H1 (cell line): ENCODE data around the gene CEP104. TPM values are rescaled to one million over a fixed set of nuclear protein-coding genes. Genes with fewer than 3 reads are reported as not detected.

Source experiments
- CTCF ChIA-PET: fragments of 300-600 bp; sonication (Branson Sonifier 250); formaldehyde crosslinking; loops from one replicate; lab custom pipeline; 2021; ENCODE audit not compliant: partially characterized antibody; lab: Charles Lee
- POLR2A ChIA-PET: fragments of 300-600 bp; sonication (Branson Sonifier 250); formaldehyde crosslinking; loops from one replicate; lab custom pipeline; 2021; ENCODE audit warnings: inconsistent platforms; ENCODE audit not compliant: partially characterized antibody; lab: Charles Lee
- DNase-seq, 2 experiments: peaks; one replicate each; pipeline versions ENCODE4 v3.0.0 to v3.0.0-alpha.2; 2010 to 2022; ENCODE audit warnings: low spot score in 2 of 2, low read depth in 1 of 2, mixed read lengths in 1 of 2
- FAIRE-seq: peaks from 2 replicates; lab custom pipeline; 2011; peaks lifted over from hg19 to GRCh38; lab: Jason Lieb, UNC
- H2AFZ ChIP-seq: 2 replicates; pipeline ENCODE4 v1.8.1; 2012; ENCODE audit warnings: low read length, inconsistent platforms
- H2AK5ac ChIP-seq: 2 replicates; pipeline ENCODE4 v1.6.1; 2013; ENCODE audit warnings: low read depth, low read length
- H2BK120ac ChIP-seq: replicated peaks from 2 replicates; pipeline ENCODE3; 2013; ENCODE audit warnings: low read depth, low read length, inconsistent platforms
- H2BK12ac ChIP-seq: 2 replicates; pipeline ENCODE4 v1.6.1; 2013; ENCODE audit warnings: low read depth, low read length
- H2BK15ac ChIP-seq: 2 replicates; pipeline ENCODE4 v1.6.1; 2013; ENCODE audit warnings: low read length
- H2BK20ac ChIP-seq: 2 replicates; pipeline ENCODE4 v1.6.1; 2013; ENCODE audit warnings: low read length
- H2BK5ac ChIP-seq: 2 replicates; pipeline ENCODE4 v1.6.1; 2013; ENCODE audit warnings: low read depth, low read length
- H3K14ac ChIP-seq: 2 replicates; pipeline ENCODE4 v1.6.1; 2013; ENCODE audit warnings: inconsistent platforms; ENCODE audit not compliant: insufficient read length
- H3K18ac ChIP-seq: 2 replicates; pipeline ENCODE4 v1.6.1; 2013; ENCODE audit warnings: low read length; ENCODE audit errors: extremely low read depth
- H3K23ac ChIP-seq: 2 replicates; pipeline ENCODE4 v1.6.1; 2013; ENCODE audit warnings: inconsistent platforms; ENCODE audit not compliant: insufficient read length
- H3K23me2 ChIP-seq: 2 replicates; pipeline ENCODE4 v1.6.1; 2013; ENCODE audit warnings: low read depth, low read length
- H3K27ac ChIP-seq: 2 replicates; pipeline ENCODE4 v1.6.1; 2011; ENCODE audit warnings: low read depth, low read length, inconsistent platforms
- H3K27me3 ChIP-seq, 4 experiments: replicated peaks in 1 of 4; 1 replicate in 1 of 4; 2 replicates in 3 of 4; pipeline versions ENCODE4 v1.6.1 to v1.8.1; 2011 to 2013; ENCODE audit warnings: low read length in 3 of 4, mild to moderate bottlenecking in 3 of 4, inconsistent platforms in 2 of 4, mixed read lengths in 2 of 4, moderate library complexity in 1 of 4; ENCODE audit not compliant: control insufficient read depth in 3 of 4, insufficient read depth in 3 of 4; ENCODE audit errors: extremely low read depth in 1 of 4
- H3K36me3 ChIP-seq, 4 experiments: 2 replicates each; pipeline versions ENCODE4 v1.6.1 to v1.8.1; 2011 to 2013; ENCODE audit warnings: mild to moderate bottlenecking in 4 of 4, low read length in 3 of 4, moderate library complexity in 2 of 4, control low read depth in 1 of 4, inconsistent platforms in 1 of 4; ENCODE audit not compliant: insufficient read depth in 4 of 4, control insufficient read depth in 2 of 4
- H3K4ac ChIP-seq: replicated peaks from 2 replicates; pipeline ENCODE3; 2013; ENCODE audit warnings: low read length, low read depth, mixed read lengths, inconsistent platforms; ENCODE audit not compliant: insufficient read length
- H3K4me1 ChIP-seq, 4 experiments: replicated peaks in 1 of 4; 1 replicate in 1 of 4; 2 replicates in 3 of 4; pipeline versions ENCODE4 v1.6.1 to v1.8.1; 2011 to 2013; ENCODE audit warnings: low read length in 3 of 4, inconsistent platforms in 2 of 4, mixed read lengths in 1 of 4; ENCODE audit not compliant: insufficient read depth in 4 of 4, control insufficient read depth in 3 of 4
- H3K4me2 ChIP-seq, 2 experiments: 2 replicates each; pipeline versions ENCODE4 v1.6.1 to v1.8.1; 2011 to 2013; ENCODE audit warnings: low read depth in 2 of 2, low read length in 2 of 2, control low read depth in 1 of 2, inconsistent platforms in 1 of 2, mild to moderate bottlenecking in 1 of 2; ENCODE audit not compliant: insufficient read depth in 1 of 2
- H3K4me3 ChIP-seq, 4 experiments: fragments of 200-600, 300-600 bp in 1 of 4; sonication (generic), shearing (Covaris generic), sonication (Bioruptor Twin) in 1 of 4; 2 replicates each; pipeline versions ENCODE4 v1.5.1 to v1.8.1; 2011 to 2016; ENCODE audit warnings: low read length in 4 of 4, low read depth in 3 of 4, control low read depth in 2 of 4, inconsistent platforms in 2 of 4, mild to moderate bottlenecking in 2 of 4, mixed read lengths in 1 of 4, moderate library complexity in 1 of 4; ENCODE audit not compliant: insufficient read depth in 2 of 4; ENCODE audit errors: extremely low read depth in 1 of 4
- H3K56ac ChIP-seq: replicated peaks from 2 replicates; pipeline ENCODE3; 2013; ENCODE audit warnings: low read depth, mild to moderate bottlenecking, mixed read lengths, low read length, inconsistent platforms; ENCODE audit not compliant: insufficient read length
- H3K79me1 ChIP-seq: 2 replicates; pipeline ENCODE4 v1.6.1; 2013; ENCODE audit warnings: low read depth, low read length, control low read depth
- H3K79me2 ChIP-seq, 2 experiments: 2 replicates each; pipeline versions ENCODE4 v1.6.1 to v1.8.1; 2012 to 2013; ENCODE audit warnings: low read length in 2 of 2, mild to moderate bottlenecking in 2 of 2, inconsistent platforms in 1 of 2; ENCODE audit not compliant: insufficient read depth in 2 of 2, control insufficient read depth in 1 of 2
- H3K9ac ChIP-seq, 4 experiments: replicated peaks in 1 of 4; 1 replicate in 1 of 4; 2 replicates in 3 of 4; pipeline versions ENCODE4 v1.6.1 to v1.8.1; 2011 to 2013; ENCODE audit warnings: low read depth in 3 of 4, low read length in 3 of 4, control low read depth in 2 of 4, mild to moderate bottlenecking in 2 of 4, moderate library complexity in 2 of 4, inconsistent platforms in 1 of 4; ENCODE audit errors: extremely low read depth in 1 of 4
- H3K9me3 ChIP-seq, 2 experiments: 2 replicates each; pipeline versions ENCODE4 v1.6.1 to v1.8.1; 2012 to 2013; ENCODE audit warnings: mild to moderate bottlenecking in 2 of 2, moderate library complexity in 2 of 2, control low read depth in 1 of 2, inconsistent platforms in 1 of 2, low read depth in 1 of 2, low read length in 1 of 2, mixed read lengths in 1 of 2; ENCODE audit not compliant: insufficient read depth in 2 of 2
- H4K20me1 ChIP-seq, 2 experiments: replicated peaks in 1 of 2; 2 replicates each; pipeline versions ENCODE3 to v1.8.1; 2011 to 2013; ENCODE audit warnings: inconsistent platforms in 2 of 2, low read length in 2 of 2, mild to moderate bottlenecking in 1 of 2; ENCODE audit not compliant: insufficient read depth in 2 of 2, control insufficient read depth in 1 of 2
- H4K5ac ChIP-seq: 2 replicates; pipeline ENCODE4 v1.6.1; 2013; ENCODE audit warnings: low read length, low read depth, mixed read lengths, inconsistent platforms; ENCODE audit not compliant: insufficient read length
- H4K8ac ChIP-seq: 2 replicates; pipeline ENCODE4 v1.8.0; 2013; ENCODE audit warnings: mild to moderate bottlenecking, moderate library complexity, low read length, inconsistent platforms; ENCODE audit not compliant: insufficient read depth; ENCODE audit errors: extremely low read depth
- H4K91ac ChIP-seq: replicated peaks from 2 replicates; pipeline ENCODE3; 2013; ENCODE audit warnings: low read length, mixed read lengths, inconsistent platforms; ENCODE audit not compliant: insufficient read length
- BACH1 ChIP-seq: IDR thresholded peaks from 2 replicates; pipeline ENCODE4 v1.6.1; 2012; ENCODE audit warnings: low read length, improper control_type of control experiment
- CHD2 ChIP-seq: IDR thresholded peaks from 2 replicates; pipeline ENCODE4 v1.6.1; 2012; ENCODE audit warnings: low read length, improper control_type of control experiment
- CTCF ChIP-seq, 3 experiments: IDR thresholded peaks; 1 replicate in 2 of 3; 2 replicates in 1 of 3; pipeline versions ENCODE4 v1.5.1 to v1.6.1; 2011; ENCODE audit warnings: low read length in 3 of 3, mild to moderate bottlenecking in 3 of 3, inconsistent platforms in 2 of 3, low read depth in 1 of 3, moderate library complexity in 1 of 3; ENCODE audit not compliant: insufficient read depth in 1 of 3; ENCODE audit errors: control extremely low read depth in 1 of 3
- EGR1 ChIP-seq: IDR thresholded peaks from 2 replicates; pipeline ENCODE4 v1.6.1; 2011; ENCODE audit warnings: low read depth, low read length, borderline replicate concordance
- HDAC6 ChIP-seq: IDR thresholded peaks from one replicate; pipeline ENCODE4 v1.7.1; 2012; ENCODE audit warnings: low read depth, mild to moderate bottlenecking, inconsistent platforms, low read length, moderate library complexity
- MAFK ChIP-seq: IDR thresholded peaks from 2 replicates; pipeline ENCODE4 v1.6.1; 2012; ENCODE audit warnings: low read depth, mild to moderate bottlenecking, improper control_type of control experiment, low read length
- RNF2 ChIP-seq: fragments of 200-900, 300-1000 bp; sonication (generic); IDR thresholded peaks from 2 replicates; pipeline ENCODE4 v1.7.1; 2016; ENCODE audit warnings: borderline replicate concordance, low read depth, mild to moderate bottlenecking, antibody characterized with exemption, low read length; ENCODE audit not compliant: poor library complexity, severe bottlenecking; ENCODE audit errors: missing control alignments
- SIN3A ChIP-seq, 2 experiments: IDR thresholded peaks in 1 of 2; conservative IDR thresholded peaks in 1 of 2; 2 replicates each; pipeline ENCODE4 v1.6.1; 2011 to 2012; ENCODE audit warnings: low read length in 2 of 2, improper control_type of control experiment in 1 of 2, low read depth in 1 of 2, mild to moderate bottlenecking in 1 of 2
- SRF ChIP-seq: IDR thresholded peaks from 2 replicates; pipeline ENCODE4 v1.6.1; 2011; ENCODE audit warnings: mild to moderate bottlenecking, low read depth, low read length, moderate library complexity
- USF2 ChIP-seq: IDR thresholded peaks from 2 replicates; pipeline ENCODE4 v1.6.1; 2011; ENCODE audit warnings: low read length, improper control_type of control experiment
- WGBS, 2 experiments: shearing (Covaris generic) in 1 of 2; methylation state at CpG; one replicate each; pipeline versions ENCODE4 v1.1.6 to v1.1.7; 2013 to 2015; ENCODE audit warnings: low lambda C conversion rate in 2 of 2, mixed read lengths in 2 of 2, inconsistent platforms in 1 of 2, low coverage in 1 of 2, missing lambda C conversion rate in 1 of 2; ENCODE audit not compliant: insufficient replicate concordance in 2 of 2, insufficient coverage in 1 of 2, insufficient read length in 1 of 2; ENCODE audit errors: extremely low coverage in 1 of 2, missing lambda C conversion rate in 1 of 2; 5-methylcytosine and 5-hydroxymethylcytosine counted together
- polyA plus RNA-seq, 7 experiments: library from polyadenylated mRNA; depleted of rRNA in 3 of 7; stranded (reverse) in 5 of 7; unstranded in 2 of 7; fragments of >200 nt in 5 of 7; fragments of 200-250 nt in 2 of 7; gene quantifications; 1 replicate in 5 of 7; 2 replicates in 1 of 7; 4 replicates in 1 of 7; pipeline versions ENCODE4 v1.2.1 to v1.2.3, GENCODE V29; 2011 to 2013; ENCODE audit warnings: missing spikeins in 2 of 7, mixed read lengths in 2 of 7
- total RNA-seq: library from RNA; stranded (reverse); fragmentation: NEBNext Ultra II Directional; extraction: Animal tissue kit (Norgen Biotek cat#: 25700); gene quantifications from 2 replicates; pipeline ENCODE4 v1.2.1, GENCODE V29; 2021

Gene CEP104
- total and polyA plus RNA-seq, 2 of the 8 experiments (the other 6 are each of a cell fraction or from before 2014, with no cell fraction given), result 8.0 to 43.9 TPM

GRCh38 chr1:3805038-3805437 is 52.0 kb downstream of the CEP104 start:
- Histone ChIP-seq H4K20me1 (no peaks in the 10 kb centered on the region), H3K27me3 (no peaks in the 10 kb centered on the region; a peak in 2 of 7 replicates), H2BK120ac (no peak overlapping the region), H2BK20ac (no peak overlapping the region), H3K23ac (no peak overlapping the region), H3K36me3 (no peaks in the 10 kb centered on the region), H2AFZ (no peak overlapping the region), H3K18ac (no peak overlapping the region), H3K9ac (no peak overlapping the region), H3K4me3 (no peak overlapping the region), H2BK15ac (no peak overlapping the region), H2AK5ac (no peak overlapping the region), H3K14ac (no peak overlapping the region), H4K8ac (no peak overlapping the region), H3K79me2 (no peaks in the 10 kb centered on the region), H3K23me2 (no peaks in the 10 kb centered on the region), H3K9me3 (peaks cover 8 to 20% of the 10 kb centered on the region in 2 experiments; a peak in 3 of 4 replicates), H4K91ac (no peak overlapping the region), H3K27ac (no peak overlapping the region), H3K79me1 (no peaks in the 10 kb centered on the region), H3K4me1 (no peaks in the 10 kb centered on the region), H4K5ac (no peak overlapping the region), H3K4ac (no peak overlapping the region), H2BK12ac (no peak overlapping the region), H3K56ac (no peak overlapping the region), H3K4me2 (no peak overlapping the region), H2BK5ac (no peak overlapping the region)
- no peak for DNase-seq
- ChIA-PET CTCF (interaction anchor here (1.0 to 1.7 kb wide), 5 partner anchors 11 to 29 kb away, joined by 3 to 6 read pairs (median 4); no protein-coding TSS in a partner anchor), POLR2A (interaction anchor here (1.1 kb wide), 1 partner anchor 12 kb away, joined by 3 read pairs; no protein-coding TSS in a partner anchor)
- FAIRE-seq, result no peak
- 89% methylated on average over 11 of the region's 11 CpGs; no CpG with 5 or more reads in 1 of the 2 experiments for WGBS, 2 experiments
- no peak for TF ChIP-seq USF2
- TF ChIP-seq MAFK, result no peak
- TF ChIP-seq EGR1, result no peak
- TF ChIP-seq HDAC6, result no peak
- TF ChIP-seq RNF2, result no peak
- no peak for TF ChIP-seq SRF
- TF ChIP-seq SIN3A (conservative IDR thresholded peaks at IDR 0.05 in 1 of 2, IDR thresholded peaks at IDR 0.05 in 1 of 2; ENCODE audit: low read depth in 1 of 2, low read length in 2 of 2), result no peak
- TF ChIP-seq BACH1, result no peak
- no peak for TF ChIP-seq CHD2
- TF ChIP-seq CTCF (IDR thresholded peaks at IDR 0.05; ENCODE audit: control extremely low read depth in 1 of 3, insufficient read depth in 1 of 3, low read depth in 1 of 3, low read length in 3 of 3), result no peak
